ENCODE measurements around the gene HDAC11.
"Not testable (repeated sequence)": the region's sequence is repeated elsewhere in the genome, so short reads cannot be mapped to it uniquely, and the experiment has no call there.

Gene HDAC11

GRCh38 chr3:13494463-13495350 is 14.6 kb downstream of the HDAC11 start:
- no peak overlapping the region for H3K4me3 Mint-ChIP-seq
- no peaks in the 10 kb centered on the region for H3K9me3 Mint-ChIP-seq
- ATAC-seq (ENCODE audit: low read depth) = peak; percentile 51
- H3K27ac Mint-ChIP-seq = no peak overlapping the region
- no peaks in the 10 kb centered on the region for H3K27me3 Mint-ChIP-seq
- peaks cover 2% of the 10 kb centered on the region for H3K36me3 Mint-ChIP-seq
- H3K4me1 Mint-ChIP-seq = peaks cover 3% of the 10 kb centered on the region
- no peak for DNase-seq (ENCODE audit: low spot score in 2 of 2)

- no peak overlapping the region for H3K4me3 Mint-ChIP-seq
Measured at GRCh38 chr3:13495351-13495813, 15.3 kb downstream of the HDAC11 start.

GRCh38 chr3:13495921-13496723 is 16.0 kb downstream of the HDAC11 start:
- peaks cover 3% of the 10 kb centered on the region for H3K27me3 Mint-ChIP-seq
- H3K9me3 Mint-ChIP-seq = no peaks in the 10 kb centered on the region
- peak; percentile 59 to 70 for DNase-seq (ENCODE audit: low spot score in 2 of 2)
- H3K4me3 Mint-ChIP-seq = no peak overlapping the region
- H3K27ac Mint-ChIP-seq = no peak overlapping the region
- H3K36me3 Mint-ChIP-seq = peaks cover 2% of the 10 kb centered on the region
- H3K4me1 Mint-ChIP-seq = peaks cover 3% of the 10 kb centered on the region
- peak; percentile 92 for ATAC-seq (ENCODE audit: low read depth)

More at GRCh38 chr3:13495351-13495813, 15.3 kb downstream of the HDAC11 start:
- Mint-ChIP-seq H3K27ac (no peak overlapping the region), H3K9me3 (no peaks in the 10 kb centered on the region), H3K36me3 (peaks cover 2% of the 10 kb centered on the region), H3K4me1 (peaks cover 3% of the 10 kb centered on the region), H3K27me3 (no peaks in the 10 kb centered on the region)
- DNase-seq (ENCODE audit: low spot score in 2 of 2) (no peak), ATAC-seq (ENCODE audit: low read depth) (peak; percentile 26)

GRCh38 chr3:13496879-13497278 is 16.8 kb downstream of the HDAC11 start:
- ATAC-seq (ENCODE audit: low read depth) (no peak), DNase-seq (ENCODE audit: low spot score in 2 of 2) (no peak)
- Mint-ChIP-seq H3K27me3 (peaks cover 3% of the 10 kb centered on the region), H3K36me3 (peaks cover under 1% of the 10 kb centered on the region), H3K27ac (no peak overlapping the region), H3K9me3 (no peaks in the 10 kb centered on the region), H3K4me1 (peaks cover 3% of the 10 kb centered on the region), H3K4me3 (no peak overlapping the region)

GRCh38 chr3:13497386-13497785 is 17.3 kb downstream of the HDAC11 start:
- Mint-ChIP-seq H3K4me1 (peaks cover 3% of the 10 kb centered on the region), H3K4me3 (no peak overlapping the region), H3K9me3 (no peaks in the 10 kb centered on the region), H3K27ac (no peak overlapping the region), H3K36me3 (no peaks in the 10 kb centered on the region), H3K27me3 (peaks cover 5% of the 10 kb centered on the region)
- no peak for DNase-seq (ENCODE audit: low spot score in 2 of 2)
- ATAC-seq (ENCODE audit: low read depth) = no peak

GRCh38 chr3:13498354-13499060 is 18.4 kb downstream of the HDAC11 start:
- Mint-ChIP-seq H3K27ac (no peak overlapping the region), H3K9me3 (no peaks in the 10 kb centered on the region), H3K36me3 (no peaks in the 10 kb centered on the region), H3K27me3 (peaks cover 5% of the 10 kb centered on the region), H3K4me1 (peaks cover 3% of the 10 kb centered on the region), H3K4me3 (no peak overlapping the region)
- ATAC-seq (ENCODE audit: low read depth) (no peak), DNase-seq (ENCODE audit: low spot score in 2 of 2) (no peak)

- H3K27me3 Mint-ChIP-seq; H3K36me3 Mint-ChIP-seq; H3K27ac Mint-ChIP-seq; H3K4me1 Mint-ChIP-seq; DNase-seq (ENCODE audit: low spot score in 2 of 2); H3K4me3 Mint-ChIP-seq; ATAC-seq (ENCODE audit: low read depth); H3K9me3 Mint-ChIP-seq: not testable (repeated sequence)
Measured at GRCh38 chr3:13499246-13499645, 19.1 kb downstream of the HDAC11 start.

GRCh38 chr3:13500133-13500885 is 20.2 kb downstream of the HDAC11 start:
- Mint-ChIP-seq H3K4me1 (peaks cover 3% of the 10 kb centered on the region), H3K27me3 (peaks cover 5% of the 10 kb centered on the region), H3K27ac (no peak overlapping the region), H3K4me3 (no peak overlapping the region), H3K36me3 (no peaks in the 10 kb centered on the region), H3K9me3 (no peaks in the 10 kb centered on the region)
- DNase-seq (ENCODE audit: low spot score in 2 of 2) (no peak), ATAC-seq (ENCODE audit: low read depth) (no peak)

- peaks cover 5% of the 10 kb centered on the region for H3K27me3 Mint-ChIP-seq
- H3K27ac Mint-ChIP-seq = no peak overlapping the region
- H3K4me1 Mint-ChIP-seq = no peaks in the 10 kb centered on the region
- H3K9me3 Mint-ChIP-seq = no peaks in the 10 kb centered on the region
- DNase-seq (ENCODE audit: low spot score in 2 of 2) (no peak), ATAC-seq (ENCODE audit: low read depth) (no peak)
- H3K4me3 Mint-ChIP-seq = no peak overlapping the region
- H3K36me3 Mint-ChIP-seq = no peaks in the 10 kb centered on the region
Measured at GRCh38 chr3:13501056-13501455, 20.9 kb downstream of the HDAC11 start.

GRCh38 chr3:13501521-13501920 is 21.4 kb downstream of the HDAC11 start:
- DNase-seq (ENCODE audit: low spot score in 2 of 2) (no peak), ATAC-seq (ENCODE audit: low read depth) (no peak)
- Mint-ChIP-seq H3K27ac (no peak overlapping the region), H3K4me3 (no peak overlapping the region), H3K27me3 (peaks cover 5% of the 10 kb centered on the region), H3K9me3 (no peaks in the 10 kb centered on the region), H3K36me3 (no peaks in the 10 kb centered on the region), H3K4me1 (no peaks in the 10 kb centered on the region)

GRCh38 chr3:13501958-13502790 is 22.1 kb downstream of the HDAC11 start:
- Mint-ChIP-seq H3K4me1 (no peaks in the 10 kb centered on the region), H3K4me3 (no peak overlapping the region), H3K36me3 (no peaks in the 10 kb centered on the region), H3K27ac (no peak overlapping the region), H3K9me3 (no peaks in the 10 kb centered on the region), H3K27me3 (peaks cover 6% of the 10 kb centered on the region)
- ATAC-seq (ENCODE audit: low read depth) (no peak), DNase-seq (ENCODE audit: low spot score in 2 of 2) (no peak)

- Mint-ChIP-seq H3K27ac (no peak overlapping the region), H3K36me3 (no peaks in the 10 kb centered on the region), H3K4me3 (no peak overlapping the region), H3K9me3 (no peaks in the 10 kb centered on the region), H3K4me1 (no peaks in the 10 kb centered on the region), H3K27me3 (peaks cover 6% of the 10 kb centered on the region)
- ATAC-seq (ENCODE audit: low read depth) = no peak
- DNase-seq (ENCODE audit: low spot score in 2 of 2) = no peak
Measured at GRCh38 chr3:13502791-13503060, 22.6 kb downstream of the HDAC11 start.
